A172 (cell line): ENCODE results near the gene RUNDC3A. TPM values are rescaled to one million over a fixed set of nuclear protein-coding genes. Genes with fewer than 3 reads are reported as not detected.

Experiments
- DNase-seq: peaks from one replicate; pipeline ENCODE4 v3.0.0-alpha.2; 2015; ENCODE audit warnings: low spot score
- total RNA-seq: library from RNA; depleted of rRNA; stranded (reverse); fragments of >200 nt; shearing (Covaris generic); gene quantifications from 2 replicates; pipeline ENCODE4 v1.2.3, GENCODE V29; 2014; rRNA removed

RUNDC3A gene
- total RNA-seq: 0.86 TPM in 1 of 2 replicates, not detected in the other

GRCh38 chr17:44308320-44308818 is at the start of gene RUNDC3A:
RUNDC3A (plus strand) TSS chr17:44308601; CDS start chr17:44308833, 232 bp downstream.
- DNase-seq: peak; percentile 69

- DNase-seq: no peak
Measured at GRCh38 chr17:44258811-44259351, 49.5 kb upstream of the RUNDC3A start.

GRCh38 chr17:44260296-44260695 is 48.1 kb upstream of the RUNDC3A start:
- DNase-seq: no peak

- no peak for DNase-seq
Measured at GRCh38 chr17:44262654-44263225, 45.7 kb upstream of the RUNDC3A start.

- DNase-seq: no peak
Measured at GRCh38 chr17:44263345-44263902, 45.0 kb upstream of the RUNDC3A start.

- peak; percentile 19 for DNase-seq
Measured at GRCh38 chr17:44266402-44267164, 41.8 kb upstream of the RUNDC3A start.

GRCh38 chr17:44267165-44267455 is 41.3 kb upstream of the RUNDC3A start:
- DNase-seq: no peak

- no peak for DNase-seq
Measured at GRCh38 chr17:44267818-44268490, 40.4 kb upstream of the RUNDC3A start, which contains the start of gene SLC4A1. SLC4A1 (minus strand) TSS chr17:44268135; CDS start chr17:44262866, 5,269 bp downstream.

GRCh38 chr17:44268709-44269534 is 39.5 kb upstream of the RUNDC3A start:
- no peak for DNase-seq

- no peak for DNase-seq
Measured at GRCh38 chr17:44269535-44270240, 38.7 kb upstream of the RUNDC3A start.

GRCh38 chr17:44272321-44272951 is 36.0 kb upstream of the RUNDC3A start:
- DNase-seq: no peak

- DNase-seq: no peak
Measured at GRCh38 chr17:44272954-44273353, 35.4 kb upstream of the RUNDC3A start.

- no peak for DNase-seq
Measured at GRCh38 chr17:44273607-44274006, 34.8 kb upstream of the RUNDC3A start.

GRCh38 chr17:44277976-44278375 is 30.4 kb upstream of the RUNDC3A start:
- DNase-seq: peak; percentile 24

- DNase-seq: no peak
Measured at GRCh38 chr17:44279346-44279665, 29.1 kb upstream of the RUNDC3A start.

- peak; percentile 99 for DNase-seq
Measured at GRCh38 chr17:44279666-44280391, 28.6 kb upstream of the RUNDC3A start.

GRCh38 chr17:44280392-44280937 is 27.9 kb upstream of the RUNDC3A start:
- DNase-seq: no peak

- DNase-seq: no peak
Measured at GRCh38 chr17:44281570-44281969, 26.8 kb upstream of the RUNDC3A start.

- no peak for DNase-seq
Measured at GRCh38 chr17:44282264-44282663, 26.1 kb upstream of the RUNDC3A start.
